HEK293 (cell line): ENCODE measurements around the gene TWF2.

Experiments
- BCL11B ChIP-seq: fragments of 450-650 bp; formaldehyde crosslinking; IDR thresholded peaks from 2 replicates; pipeline ENCODE4 v1.5.1; 2016; ENCODE audit warnings: low read depth, missing biosample characterization, missing genetic modification characterization
- CTCF ChIP-seq: fragments of 450-650 bp; formaldehyde crosslinking; IDR thresholded peaks from 2 replicates; pipeline ENCODE4 v1.5.1; 2016; ENCODE audit warnings: missing biosample characterization, missing genetic modification characterization
- SP2 ChIP-seq: fragments of 450-650 bp; formaldehyde crosslinking; IDR thresholded peaks from 2 replicates; pipeline ENCODE4 v1.5.1; 2016; ENCODE audit warnings: missing biosample characterization, missing genetic modification characterization
- ZBTB11 ChIP-seq: fragments of 450-650 bp; formaldehyde crosslinking; conservative IDR thresholded peaks from 2 replicates; pipeline ENCODE4 v1.5.1; 2016; ENCODE audit warnings: low read depth, missing biosample characterization, missing genetic modification characterization
- ZNF169 ChIP-seq: fragments of 450-650 bp; formaldehyde crosslinking; IDR thresholded peaks from 2 replicates; pipeline ENCODE4 v1.5.1; 2016; ENCODE audit warnings: missing biosample characterization, missing genetic modification characterization
- ZNF23 ChIP-seq: fragments of 450-650 bp; formaldehyde crosslinking; IDR thresholded peaks from 2 replicates; pipeline ENCODE4 v1.5.1; 2016; ENCODE audit warnings: missing biosample characterization, missing genetic modification characterization, borderline replicate concordance
- ZNF248 ChIP-seq: fragments of 450-650 bp; formaldehyde crosslinking; IDR thresholded peaks from 2 replicates; pipeline ENCODE4 v1.5.1; 2017; ENCODE audit warnings: missing biosample characterization, missing genetic modification characterization
- ZNF274 ChIP-seq, 2 experiments: fragments of 200-500 bp in 1 of 2; fragments of 450-650 bp in 1 of 2; sonication (Bioruptor generic) in 1 of 2; formaldehyde crosslinking in 1 of 2; IDR thresholded peaks; 2 replicates each; pipeline versions ENCODE4 v1.5.1 to v1.6.1; 2014 to 2016; ENCODE audit warnings: borderline replicate concordance in 1 of 2, inconsistent platforms in 1 of 2, low read length in 1 of 2, missing biosample characterization in 1 of 2, missing genetic modification characterization in 1 of 2
- ZNF394 ChIP-seq: fragments of 450-650 bp; formaldehyde crosslinking; IDR thresholded peaks from 2 replicates; pipeline ENCODE4 v1.5.1; 2016; ENCODE audit warnings: missing biosample characterization, missing genetic modification characterization, mild to moderate bottlenecking, moderate library complexity, borderline replicate concordance
- ZNF501 ChIP-seq: fragments of 450-650 bp; formaldehyde crosslinking; IDR thresholded peaks from 2 replicates; pipeline ENCODE4 v1.5.1; 2016; ENCODE audit warnings: missing biosample characterization, missing genetic modification characterization
- ZNF530 ChIP-seq: fragments of 450-650 bp; formaldehyde crosslinking; IDR thresholded peaks from 2 replicates; pipeline ENCODE4 v1.5.1; 2016; ENCODE audit warnings: low read depth, missing biosample characterization, missing genetic modification characterization
- ZNF660 ChIP-seq: fragments of 450-650 bp; IDR thresholded peaks from 2 replicates; pipeline ENCODE4 v1.5.1; 2018; ENCODE audit warnings: missing biosample characterization, mild to moderate bottlenecking, missing genetic modification characterization
- ZNF707 ChIP-seq: fragments of 450-650 bp; formaldehyde crosslinking; IDR thresholded peaks from 2 replicates; pipeline ENCODE4 v1.5.1; 2016; ENCODE audit warnings: missing biosample characterization, missing genetic modification characterization
- ZNF785 ChIP-seq: fragments of 450-650 bp; formaldehyde crosslinking; IDR thresholded peaks from 2 replicates; pipeline ENCODE4 v1.5.1; 2016; ENCODE audit warnings: missing biosample characterization, missing genetic modification characterization

- TF ChIP-seq ZNF501 (tag by site-specific recombination), result no peak
- no peak for TF ChIP-seq ZNF274 (IDR thresholded peaks at IDR 0.05; ENCODE audit: low read length)
- TF ChIP-seq ZNF274 (tag by site-specific recombination; IDR thresholded peaks at IDR 0.05; ENCODE audit: borderline replicate concordance), result no peak
- no peak for TF ChIP-seq CTCF
- TF ChIP-seq BCL11B (tag by site-specific recombination), result no peak
- TF ChIP-seq ZNF660 (tag by site-specific recombination), result no peak
- no peak for TF ChIP-seq ZNF785 (tag by site-specific recombination)
- TF ChIP-seq ZNF169, result no peak
- no peak for TF ChIP-seq ZNF394 (tag by site-specific recombination)
- TF ChIP-seq ZNF248 (tag by site-specific recombination), result no peak
- no peak for TF ChIP-seq ZNF707 (tag by site-specific recombination)
- TF ChIP-seq ZBTB11 (tag by site-specific recombination), result no peak
- TF ChIP-seq SP2, result no peak
- TF ChIP-seq ZNF530 (tag by site-specific recombination), result no peak
- no peak for TF ChIP-seq ZNF23 (tag by site-specific recombination)
Measured at GRCh38 chr3:52183786-52184445, 55.0 kb downstream of the TWF2 start.
